ENCODE results near the gene ADM5.

GRCh38 chr19:49664171-49665035 lies 25.0 kb upstream of the ADM5 start:
- TF ChIP-seq POLR2AphosphoS5 (IDR thresholded peaks at IDR 0.05) (peak; percentile 81 to 92), POLR2A (IDR thresholded peaks at IDR 0.05; ENCODE audit: low read depth) (no peak), CTCF (IDR thresholded peaks at IDR 0.05) (peak in 2 of 3 experiments; percentile 11 to 48)
